ENCODE data around the gene UPB1.
A peak's percentile ranks its signal among the peaks of the same experiment; 100 is the strongest.
"Not testable (repeated sequence)": the region's sequence is repeated elsewhere in the genome, so short reads cannot be mapped to it uniquely, and the experiment has no call there.

UPB1 gene

DNA sequence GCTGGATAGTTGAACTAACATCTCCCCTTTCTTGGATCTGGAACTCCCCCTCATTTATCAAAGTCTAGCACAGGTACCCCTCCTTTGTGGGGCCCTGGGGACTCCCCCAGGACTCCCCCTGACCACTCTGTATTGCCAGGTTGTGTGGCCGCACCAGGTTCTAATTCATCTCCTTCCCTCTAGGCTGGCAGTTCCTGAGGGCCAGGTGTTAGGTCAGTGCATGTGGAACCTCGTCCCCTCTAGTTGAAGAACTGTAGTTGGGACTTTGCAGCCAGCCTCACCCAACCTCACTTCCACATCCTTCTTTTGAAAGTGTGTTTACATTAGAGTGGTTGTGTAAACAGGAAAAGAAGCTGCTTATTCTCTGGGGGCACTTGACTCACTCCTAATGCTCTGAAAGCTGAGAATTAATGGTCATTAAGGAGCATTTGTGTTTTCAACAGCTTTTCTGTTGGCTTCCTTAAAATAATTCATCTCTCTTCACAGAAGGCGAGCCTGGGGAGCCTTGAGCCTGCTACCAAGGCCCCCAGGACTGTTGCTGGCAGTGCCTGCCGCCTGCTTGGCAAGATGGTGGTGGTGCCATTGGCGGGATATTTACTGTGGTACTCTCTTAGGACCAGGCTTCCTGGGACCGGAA is 11.8 kb downstream of the UPB1 start:
- peak; percentile 39 for DNase-seq

DNA sequence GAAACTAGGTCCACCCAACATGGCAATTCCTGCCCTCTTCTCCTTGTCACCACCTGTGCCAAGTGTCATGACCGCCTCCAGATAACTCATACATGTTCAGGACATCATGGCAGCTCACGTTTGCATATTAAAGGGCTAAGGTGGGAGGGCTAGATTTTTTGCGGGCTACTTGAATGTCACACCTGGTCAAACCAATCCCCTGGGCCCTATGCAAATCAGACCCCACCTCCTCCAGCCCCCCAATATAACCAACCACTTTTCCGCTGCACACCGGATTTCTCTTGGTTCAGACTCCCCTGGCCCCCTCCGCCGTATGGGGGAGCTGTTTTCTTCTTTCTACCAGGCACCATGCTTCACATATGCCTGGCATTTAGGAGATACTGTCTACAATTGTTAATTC is 12.6 kb downstream of the UPB1 start:
- no peak for DNase-seq

DNA sequence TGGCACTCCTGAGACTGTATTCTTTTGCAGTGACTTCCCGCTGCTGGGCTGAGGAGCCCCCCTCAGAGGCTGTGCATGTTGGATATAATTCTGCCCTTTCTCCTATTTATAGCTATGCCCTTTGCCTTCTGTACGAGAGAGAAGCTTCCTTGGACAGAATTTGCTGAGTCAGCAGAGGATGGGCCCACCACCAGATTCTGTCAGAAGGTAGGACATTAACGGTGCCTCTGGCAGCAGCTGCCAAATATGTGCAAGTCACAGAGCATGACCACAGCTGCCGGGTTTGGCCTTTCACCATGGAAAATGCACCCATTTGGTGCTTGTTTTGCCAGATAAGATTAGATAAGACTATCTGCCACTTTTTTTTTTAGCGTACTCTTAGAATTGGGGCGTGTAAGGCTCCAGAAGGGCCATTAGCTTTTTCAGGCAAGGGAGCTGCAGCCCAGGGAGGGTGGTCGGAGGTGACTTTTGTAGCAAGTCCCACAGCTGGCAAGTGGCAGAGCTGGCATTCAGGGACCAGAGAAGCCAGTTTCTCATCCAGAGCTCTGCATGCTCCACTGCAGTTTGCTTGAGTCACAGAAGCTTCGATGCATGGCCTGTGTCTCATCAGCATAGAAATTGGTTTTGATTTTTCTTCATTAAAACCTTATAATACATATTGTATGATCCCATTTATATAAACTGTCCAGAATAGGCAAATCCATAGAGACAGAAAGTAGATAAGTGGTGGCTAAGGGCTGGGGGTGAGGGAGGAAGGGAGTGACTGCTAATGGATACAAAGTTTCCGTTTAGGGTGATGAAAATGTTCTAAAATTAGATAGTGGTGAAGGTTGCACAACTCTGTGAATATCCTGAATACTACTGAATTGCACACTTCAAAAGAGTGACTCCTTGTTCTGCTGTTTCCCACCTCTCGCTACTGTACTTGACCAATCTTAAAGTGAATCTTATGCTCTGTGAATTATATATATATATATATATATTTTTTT is 15.8 kb downstream of the UPB1 start:
- DNase-seq, result no peak

DNA sequence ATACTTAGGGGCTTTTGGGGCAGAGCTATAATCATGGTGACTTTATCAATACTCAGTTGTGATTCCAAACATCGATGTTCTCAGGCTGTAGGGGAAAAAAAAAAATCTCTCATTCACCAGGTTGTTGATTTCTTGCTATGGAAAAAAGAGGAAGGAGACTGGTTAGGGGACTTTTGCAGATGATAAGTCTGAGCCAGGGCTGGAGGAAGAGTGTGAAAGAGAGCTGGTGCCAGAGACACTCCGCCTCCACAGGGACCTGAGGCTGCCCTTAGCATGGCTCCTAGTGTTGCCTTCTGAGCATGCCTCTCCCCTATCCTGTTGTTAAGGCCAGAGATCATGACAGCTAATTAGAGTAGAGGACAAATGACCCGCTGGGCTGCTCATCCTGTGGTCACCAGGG is 16.9 kb downstream of the UPB1 start:
- no peak for DNase-seq

DNA sequence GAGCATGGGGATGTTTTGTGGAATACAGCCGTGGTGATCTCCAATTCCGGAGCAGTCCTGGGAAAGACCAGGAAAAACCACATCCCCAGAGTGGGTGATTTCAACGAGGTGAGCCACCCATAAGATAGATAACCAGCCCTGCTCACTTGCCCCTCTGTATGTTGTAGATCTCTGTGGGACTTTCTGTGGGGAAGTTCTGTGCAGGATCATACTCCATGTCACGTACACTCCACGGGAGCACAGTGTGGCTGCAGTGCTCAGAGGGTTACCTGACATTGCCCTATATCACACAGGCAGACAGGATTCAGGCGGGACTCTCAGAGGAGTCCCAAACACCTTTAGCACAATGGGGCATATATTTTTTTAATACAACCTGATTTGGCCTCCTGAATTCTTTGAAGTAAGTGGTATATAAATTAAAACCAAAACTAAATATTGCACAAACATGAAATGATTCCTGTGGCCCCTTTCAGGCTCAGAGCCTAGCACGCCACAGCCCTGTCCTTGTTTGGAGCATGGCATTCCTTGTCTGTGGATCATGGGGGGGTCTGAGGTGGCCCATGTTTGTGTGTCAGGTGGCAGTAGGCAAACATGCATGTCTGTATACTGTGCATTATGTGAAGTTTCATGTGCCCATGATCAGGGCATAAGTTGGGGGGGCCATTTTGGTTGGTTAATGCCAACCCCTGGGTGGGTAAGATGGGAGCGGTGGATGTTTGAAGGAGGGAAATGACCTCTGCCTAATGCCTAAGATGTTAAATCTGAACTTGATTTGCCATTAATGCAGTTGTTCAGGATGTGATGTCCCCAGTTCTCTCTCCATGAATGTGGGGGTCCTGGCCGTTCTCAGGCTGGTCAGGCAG is 18.5 kb downstream of the UPB1 start:
- DNase-seq, result no peak

DNA sequence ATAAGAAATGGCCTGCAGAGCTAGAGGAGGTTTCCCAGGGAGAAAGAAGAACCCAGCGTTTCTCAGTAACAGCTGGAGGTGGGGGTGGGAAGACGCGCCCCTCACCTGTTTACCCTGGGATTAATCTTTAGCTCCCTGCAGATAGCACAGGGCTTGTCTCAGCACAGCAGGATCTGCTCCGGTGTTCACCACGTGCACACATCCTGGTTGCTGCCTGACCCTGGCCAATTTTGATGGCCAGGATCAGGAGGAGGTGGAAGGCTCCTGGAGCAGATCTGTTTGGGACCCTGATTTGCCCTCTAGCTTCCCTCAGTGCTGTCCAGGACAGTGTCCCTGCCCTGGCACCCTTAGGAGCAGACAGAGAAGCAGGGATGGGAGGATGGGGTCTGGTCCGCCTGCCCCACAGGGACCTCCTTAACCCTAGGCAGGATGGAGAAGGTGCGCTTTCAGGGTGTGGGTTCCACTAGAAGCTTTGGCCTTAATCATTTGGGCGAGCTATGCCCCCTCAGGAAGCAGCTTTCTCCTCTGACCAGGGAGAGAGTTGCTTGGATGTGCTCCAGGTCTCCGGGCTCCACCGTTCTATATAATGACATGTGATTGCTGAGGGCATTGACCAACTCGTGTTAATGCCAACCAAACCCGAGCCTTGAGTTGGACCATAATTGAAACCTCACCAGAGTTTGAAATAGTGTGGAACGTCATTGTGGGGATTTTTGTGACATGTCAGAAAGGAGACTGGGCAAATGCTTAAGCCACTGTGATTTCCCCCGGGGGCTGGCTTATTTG is 19.3 kb downstream of the UPB1 start:
- DNase-seq, result no peak

DNA sequence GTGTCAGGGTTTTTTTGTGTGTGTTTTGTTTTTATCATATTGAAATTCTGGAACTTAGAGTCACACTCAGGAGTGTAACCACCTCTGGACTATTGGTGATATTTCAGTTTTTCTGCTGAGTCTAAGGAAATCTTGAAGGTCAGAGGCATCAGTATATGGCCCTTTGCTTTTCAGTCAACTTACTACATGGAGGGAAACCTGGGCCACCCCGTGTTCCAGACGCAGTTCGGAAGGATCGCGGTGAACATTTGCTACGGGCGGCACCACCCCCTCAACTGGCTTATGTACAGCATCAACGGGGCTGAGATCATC is 19.9 kb downstream of the UPB1 start:
- no peak for DNase-seq

DNA sequence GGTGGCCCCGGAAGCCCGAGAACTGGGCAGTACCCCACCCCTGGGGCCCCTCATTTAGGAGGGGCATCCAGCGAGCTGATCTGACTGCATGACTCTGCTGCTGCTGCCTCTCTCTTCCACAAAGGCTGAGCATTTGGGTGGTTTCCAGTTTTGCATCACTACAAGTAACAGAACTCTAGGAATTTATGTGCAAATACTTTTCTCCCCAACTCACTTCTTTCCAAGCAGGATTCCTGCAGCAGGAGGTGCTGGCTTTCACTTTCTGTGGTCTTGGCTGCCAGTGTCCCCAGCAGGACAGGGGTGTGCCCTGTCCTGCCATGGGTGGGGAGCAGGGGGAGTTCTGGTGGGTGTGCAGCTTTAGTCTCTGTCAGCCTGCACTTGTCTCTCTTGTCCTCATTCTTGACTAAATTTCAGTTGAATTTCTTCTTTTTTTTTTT is 21.2 kb downstream of the UPB1 start:
- DNase-seq, result no peak

DNA sequence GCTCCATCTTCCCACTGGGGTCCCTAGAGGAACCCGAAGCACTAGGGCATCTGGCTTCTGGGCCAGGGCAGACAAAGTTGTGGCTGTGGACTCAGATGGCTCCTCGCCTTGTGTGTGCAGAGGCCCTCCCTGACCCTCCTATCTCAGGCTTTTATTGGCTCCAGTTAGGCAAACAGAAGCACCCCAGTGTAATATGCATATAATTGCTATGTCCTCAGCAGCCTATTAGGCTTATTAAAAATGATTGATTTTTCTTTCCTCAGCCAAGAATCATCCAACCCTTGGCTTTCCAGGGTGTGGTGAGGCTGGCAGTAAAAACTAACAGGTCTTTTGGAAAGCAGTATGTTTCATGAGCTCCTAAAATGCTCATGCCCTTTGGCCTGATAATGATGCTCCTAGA is 22.3 kb downstream of the UPB1 start:
- no peak for DNase-seq

DNA sequence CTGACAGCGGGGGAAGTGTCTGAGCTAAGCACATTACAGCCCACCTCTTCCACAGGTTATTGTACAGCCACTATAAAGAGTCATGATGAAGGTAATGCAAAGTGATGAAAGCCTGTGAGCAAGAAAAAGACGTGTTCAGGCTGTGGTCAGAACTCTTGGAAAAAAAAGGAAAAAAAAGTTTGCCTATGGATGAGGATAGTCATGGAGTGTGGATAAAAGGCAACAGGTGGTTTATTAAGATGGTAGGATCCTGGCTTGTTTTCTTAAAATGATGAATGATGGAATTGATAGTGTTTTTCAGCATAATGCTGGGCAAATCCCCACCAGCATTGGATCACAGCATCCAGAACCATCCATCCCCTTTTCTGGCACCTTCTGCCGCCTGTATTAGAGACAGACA is 23.1 kb downstream of the UPB1 start:
- no peak for DNase-seq

DNA sequence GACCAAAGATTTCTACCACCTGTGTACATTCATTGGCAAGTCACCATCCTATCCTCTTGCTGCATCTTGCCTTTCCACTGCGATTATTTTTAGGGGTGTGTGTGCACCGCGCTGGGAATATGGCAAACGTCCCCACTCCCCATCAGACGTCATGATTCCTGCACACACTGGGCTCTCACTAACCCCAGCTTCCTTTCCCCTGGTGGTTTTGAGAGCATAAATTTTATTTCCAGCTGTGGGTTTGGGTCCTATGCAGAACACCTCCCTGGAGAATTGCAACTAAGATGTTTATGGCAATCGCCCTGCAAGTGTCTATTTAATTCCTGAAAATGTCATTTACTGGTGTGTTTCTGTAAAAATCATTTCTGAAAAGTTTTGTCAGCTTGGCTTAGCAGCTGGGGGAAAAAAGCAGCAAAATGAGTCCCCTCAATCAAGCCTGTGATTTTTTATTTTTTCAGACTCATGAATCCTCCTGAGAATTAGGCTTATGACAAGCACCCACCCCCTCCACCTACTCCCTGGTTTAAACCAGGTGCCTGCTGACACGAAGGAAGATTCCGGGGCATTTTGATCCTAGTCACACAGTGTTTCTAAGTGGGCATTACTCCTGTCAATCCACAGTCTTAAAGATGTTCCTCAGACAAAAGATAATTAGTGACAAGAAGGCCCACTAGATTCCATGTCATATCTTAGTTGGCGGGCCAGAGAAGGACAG is 23.8 kb downstream of the UPB1 start:
- no peak for DNase-seq

DNA sequence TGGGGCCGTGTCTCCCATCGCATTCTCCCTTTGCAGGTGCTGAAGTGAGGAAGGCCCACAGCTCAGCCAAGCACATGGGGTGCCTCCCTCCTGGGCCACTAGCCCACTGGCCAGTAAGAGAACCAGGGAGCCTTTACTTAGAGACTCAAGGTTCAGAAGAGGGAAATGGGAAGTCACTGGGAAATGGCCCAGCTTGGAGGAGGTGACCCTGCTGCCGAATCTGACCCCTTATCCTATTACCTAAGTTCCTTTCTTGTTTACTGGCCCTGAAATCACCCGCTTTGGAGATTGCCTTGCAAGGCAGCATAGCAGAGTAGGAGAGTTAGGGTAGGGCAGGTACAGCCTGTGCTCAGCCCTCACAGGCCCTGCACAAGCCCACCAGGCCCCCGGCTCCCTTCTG is 24.4 kb downstream of the UPB1 start:
- no peak for DNase-seq

DNA sequence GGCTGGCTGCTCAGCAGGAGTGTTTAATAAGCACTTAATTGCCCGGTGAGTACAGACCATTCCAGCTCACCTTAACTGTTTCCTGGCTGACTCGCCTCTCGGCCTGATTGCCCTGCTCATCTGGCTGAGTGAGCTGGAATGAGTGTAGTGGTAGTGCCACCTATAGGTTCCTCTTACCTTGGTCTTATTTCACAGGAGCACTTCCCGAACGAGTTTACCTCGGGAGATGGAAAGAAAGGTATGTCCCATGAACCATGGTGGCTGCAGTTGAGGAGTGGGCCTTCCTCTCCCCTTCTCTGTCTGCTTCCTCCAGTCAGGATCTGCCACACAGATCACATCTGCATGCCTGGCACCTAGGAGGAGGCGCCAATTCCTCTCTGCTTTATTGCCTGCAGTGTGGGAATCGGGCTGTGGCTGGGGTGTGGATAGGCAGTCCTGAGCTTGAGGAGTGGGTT is 26.7 kb downstream of the UPB1 start:
- peak; percentile 29 for DNase-seq

DNA sequence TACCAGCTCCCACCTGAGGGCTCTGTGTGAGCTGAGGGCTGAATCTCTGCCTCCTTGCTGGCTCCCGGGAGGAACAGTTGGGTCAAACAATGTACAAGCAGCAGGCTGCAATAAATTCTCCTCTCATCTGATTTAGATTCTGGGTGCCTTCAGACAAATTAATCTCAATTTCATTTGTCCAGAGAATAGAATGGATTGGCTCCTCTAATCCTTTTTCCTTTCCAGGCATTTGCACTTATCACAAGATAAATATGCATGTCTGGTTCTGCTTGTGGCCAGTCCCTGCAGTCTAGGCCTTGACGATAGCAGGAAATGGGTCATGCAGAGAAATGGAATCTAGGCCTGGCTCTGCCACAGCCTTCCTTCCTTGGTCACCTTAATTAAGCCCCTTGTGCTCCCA is 28.7 kb downstream of the UPB1 start:
- DNase-seq, result no peak

DNA sequence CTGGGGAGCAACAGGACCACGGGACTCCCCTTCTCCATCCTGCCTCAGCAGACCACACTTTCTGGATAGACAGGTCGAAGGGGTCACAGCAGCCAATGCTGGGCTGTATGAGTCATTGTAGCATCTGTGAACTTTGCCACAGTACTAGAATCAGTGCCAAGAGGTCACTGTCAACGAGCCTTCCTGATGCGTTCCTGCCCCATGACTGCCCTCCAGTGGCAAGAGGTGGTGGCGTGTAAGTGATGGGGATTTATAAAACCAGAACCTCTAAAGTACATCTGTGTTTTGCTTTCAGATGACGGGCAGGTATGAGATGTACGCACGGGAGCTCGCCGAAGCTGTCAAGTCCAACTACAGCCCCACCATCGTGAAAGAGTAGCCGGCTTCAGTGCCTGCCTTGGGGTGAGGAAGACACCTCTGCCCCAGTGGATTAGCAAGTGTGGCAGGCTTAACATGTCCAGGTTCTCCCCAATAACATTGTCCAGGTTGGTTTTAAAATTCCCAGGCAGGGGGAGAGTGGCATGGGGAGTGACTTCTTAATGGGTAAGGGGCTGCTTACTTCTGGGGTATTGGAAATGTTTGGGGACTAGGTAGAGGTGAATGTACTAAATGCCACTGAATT is 30.4 kb downstream of the UPB1 start:
- peak; percentile 42 for DNase-seq

DNA sequence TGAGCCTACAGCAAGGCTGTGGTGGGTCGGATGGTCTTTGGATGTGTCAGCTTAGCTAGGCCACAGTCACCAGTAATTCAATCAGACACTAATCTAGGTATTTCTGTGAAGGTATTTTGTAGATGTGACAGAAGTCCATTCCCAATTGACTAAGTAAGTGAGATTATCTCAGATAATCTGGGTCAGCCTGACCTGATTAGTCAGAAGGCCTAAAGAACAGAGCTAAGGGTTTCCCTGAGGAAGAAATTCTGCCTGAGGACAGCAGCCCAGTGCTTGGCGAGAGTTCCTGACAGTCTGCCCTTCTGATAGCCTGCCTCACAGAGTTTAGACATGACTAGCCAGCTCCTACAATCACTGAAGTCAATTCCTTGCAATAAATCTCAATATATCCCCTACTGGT is 31.1 kb downstream of the UPB1 start:
- no peak for DNase-seq

DNA sequence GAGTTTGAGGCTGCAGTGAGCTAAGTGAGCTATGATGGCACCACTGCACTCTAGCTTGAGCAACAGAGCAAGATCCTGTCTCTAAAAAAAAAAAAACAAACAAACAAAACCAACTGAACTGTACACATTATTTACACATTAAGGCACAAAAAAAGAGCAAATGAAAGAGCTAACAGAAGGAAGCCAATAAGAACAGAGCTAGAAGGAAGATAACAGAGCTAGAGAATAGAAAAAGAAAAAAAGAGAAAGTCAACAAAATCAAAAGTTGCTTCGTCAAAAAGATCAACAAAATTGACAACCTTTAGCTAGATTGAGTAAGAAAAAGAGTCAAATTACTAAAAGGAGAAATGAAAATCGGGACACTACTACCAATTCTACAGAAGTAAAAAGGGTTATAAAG is 34.8 kb downstream of the UPB1 start:
- DNase-seq, result no peak

DNA sequence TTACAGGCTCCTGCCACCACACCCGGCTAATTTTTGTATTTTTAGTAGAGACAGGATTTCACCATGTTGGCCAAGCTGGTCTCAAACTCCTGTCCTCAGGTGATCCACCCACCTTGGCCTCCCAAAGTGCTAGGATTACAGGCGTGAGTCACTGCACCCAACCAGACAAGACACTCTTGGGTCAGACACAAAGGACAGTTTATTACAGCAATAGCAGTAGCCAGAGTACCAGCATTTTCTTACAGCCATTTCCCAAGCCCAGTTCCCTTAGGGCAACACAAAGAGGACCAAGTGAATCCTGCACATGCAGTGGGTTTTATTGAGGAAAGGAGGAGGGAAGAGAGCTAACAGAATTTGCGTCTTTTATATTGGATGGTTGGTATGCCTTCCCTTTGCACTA is 35.8 kb downstream of the UPB1 start:
- not testable (repeated sequence) for DNase-seq

DNA sequence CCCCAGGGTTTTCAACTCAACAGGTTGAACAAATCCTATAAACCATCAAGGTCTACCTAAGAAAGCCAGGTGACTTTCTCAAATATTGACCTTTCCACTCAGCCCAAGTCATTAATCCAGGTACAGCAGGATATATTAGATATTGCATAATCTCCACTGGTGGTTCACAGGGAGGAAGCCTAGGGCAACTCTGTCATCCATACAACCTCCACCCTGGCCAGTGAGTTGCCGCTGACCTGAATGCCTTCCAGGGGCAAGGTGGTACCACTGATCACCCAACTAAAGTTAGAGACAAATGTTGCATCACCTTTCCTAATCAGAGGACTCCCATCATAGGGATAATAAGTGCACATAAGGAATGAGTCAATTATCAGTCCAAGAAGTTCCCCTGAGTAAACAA is 36.9 kb downstream of the UPB1 start:
- no peak for DNase-seq

DNA sequence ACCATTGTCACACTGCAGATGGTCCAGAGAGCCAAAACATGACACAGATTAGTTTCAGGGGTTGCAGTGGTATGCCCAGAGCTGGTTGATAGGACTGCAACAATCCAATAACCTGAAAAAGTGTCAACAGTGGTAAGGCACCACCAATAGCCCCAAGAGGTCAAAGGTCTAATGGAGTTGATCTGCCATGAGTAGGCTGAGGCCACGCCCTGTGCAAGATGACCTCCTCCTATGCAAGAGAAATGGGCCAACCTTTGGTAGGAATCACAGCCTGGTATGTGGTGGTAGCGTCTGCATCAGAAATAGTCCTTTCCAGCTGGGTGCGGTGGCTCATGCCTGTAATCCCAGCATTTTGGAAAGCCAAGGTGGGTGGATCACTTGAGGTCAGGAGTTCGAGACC is 40.2 kb downstream of the UPB1 start:
- DNase-seq, result no peak

DNA sequence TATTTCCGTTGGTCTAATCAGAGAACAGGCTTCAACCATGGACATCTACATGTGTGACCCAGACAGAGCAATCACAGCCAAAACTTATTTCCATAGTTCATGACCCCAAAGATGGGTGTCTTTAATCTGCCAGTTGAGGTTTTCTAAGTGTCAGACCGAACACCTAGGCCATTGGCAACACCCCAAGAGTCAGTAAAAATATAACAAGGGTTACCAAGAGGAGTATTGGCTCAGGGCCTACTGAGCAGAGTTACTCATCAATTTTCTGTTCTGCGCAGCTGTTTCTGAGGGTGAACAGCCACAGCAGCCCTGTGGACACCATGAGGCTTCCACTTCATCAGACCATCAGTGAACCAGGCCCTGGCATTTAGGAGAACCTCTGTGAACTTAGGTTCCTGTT is 41.0 kb downstream of the UPB1 start:
- DNase-seq, result no peak

DNA sequence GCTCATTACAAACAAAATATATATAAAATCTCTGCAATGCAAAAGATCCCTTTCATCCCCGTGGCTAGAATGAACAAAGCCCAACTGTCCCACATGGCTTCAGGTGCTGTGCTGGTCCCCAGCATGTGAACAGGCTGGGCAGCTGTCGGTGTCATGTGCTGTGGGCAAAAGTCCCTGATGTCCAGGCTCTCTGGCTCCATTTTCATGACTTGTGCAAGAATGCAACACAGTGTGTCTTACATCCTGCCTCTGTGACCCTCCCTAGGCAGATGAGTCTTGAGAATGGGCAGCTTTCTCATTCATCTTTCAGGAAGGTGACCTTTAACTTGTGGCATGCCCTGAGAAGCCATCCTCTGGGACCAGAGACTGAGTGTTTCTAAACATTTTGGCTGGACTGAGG is 45.3 kb downstream of the UPB1 start:
- DNase-seq, result no peak

Measured in NCI-H2107 (cell line).